ENCODE measurements around the gene GOLGA6L10.
"Not testable (repeated sequence)": the region's sequence is repeated elsewhere in the genome, so short reads cannot be mapped to it uniquely, and the experiment has no call there.

GRCh38 chr15:82354546-82354945 is 5.3 kb upstream of the GOLGA6L10 start:
- TF ChIP-seq, protein P1, sequence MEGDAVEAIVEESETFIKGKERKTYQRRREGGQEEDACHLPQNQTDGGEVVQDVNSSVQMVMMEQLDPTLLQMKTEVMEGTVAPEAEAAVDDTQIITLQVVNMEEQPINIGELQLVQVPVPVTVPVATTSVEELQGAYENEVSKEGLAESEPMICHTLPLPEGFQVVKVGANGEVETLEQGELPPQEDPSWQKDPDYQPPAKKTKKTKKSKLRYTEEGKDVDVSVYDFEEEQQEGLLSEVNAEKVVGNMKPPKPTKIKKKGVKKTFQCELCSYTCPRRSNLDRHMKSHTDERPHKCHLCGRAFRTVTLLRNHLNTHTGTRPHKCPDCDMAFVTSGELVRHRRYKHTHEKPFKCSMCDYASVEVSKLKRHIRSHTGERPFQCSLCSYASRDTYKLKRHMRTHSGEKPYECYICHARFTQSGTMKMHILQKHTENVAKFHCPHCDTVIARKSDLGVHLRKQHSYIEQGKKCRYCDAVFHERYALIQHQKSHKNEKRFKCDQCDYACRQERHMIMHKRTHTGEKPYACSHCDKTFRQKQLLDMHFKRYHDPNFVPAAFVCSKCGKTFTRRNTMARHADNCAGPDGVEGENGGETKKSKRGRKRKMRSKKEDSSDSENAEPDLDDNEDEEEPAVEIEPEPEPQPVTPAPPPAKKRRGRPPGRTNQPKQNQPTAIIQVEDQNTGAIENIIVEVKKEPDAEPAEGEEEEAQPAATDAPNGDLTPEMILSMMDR (IDR thresholded peaks at IDR 0.05 in 4 of 5, conservative IDR thresholded peaks at IDR 0.05 in 1 of 5), result not testable (repeated sequence)
- TF ChIP-seq POLR2A (IDR thresholded peaks at IDR 0.05), result not testable (repeated sequence)
